CD4-positive, alpha-beta T cell treated with Interferon alpha-2 for 1 hour (primary cell): ENCODE results near the gene RPS6KA2.

Source experiments
- DNase-seq, 2 donors: peaks; one replicate each; pipeline ENCODE4 v3.0.0-alpha.2; 2020 to 2022

RPS6KA2 gene

GRCh38 chr6:166627033-166627874, at the start of gene RPS6KA2:
Gene RPS6KA2, minus strand, starts transcription at chr6:166627251. Its CDS starts 232 bp downstream, at chr6:166627019.
- DNase-seq: peak; percentile 100

GRCh38 chr6:166676270-166676860, 49.3 kb upstream of the RPS6KA2 start:
- DNase-seq: no peak

DNA sequence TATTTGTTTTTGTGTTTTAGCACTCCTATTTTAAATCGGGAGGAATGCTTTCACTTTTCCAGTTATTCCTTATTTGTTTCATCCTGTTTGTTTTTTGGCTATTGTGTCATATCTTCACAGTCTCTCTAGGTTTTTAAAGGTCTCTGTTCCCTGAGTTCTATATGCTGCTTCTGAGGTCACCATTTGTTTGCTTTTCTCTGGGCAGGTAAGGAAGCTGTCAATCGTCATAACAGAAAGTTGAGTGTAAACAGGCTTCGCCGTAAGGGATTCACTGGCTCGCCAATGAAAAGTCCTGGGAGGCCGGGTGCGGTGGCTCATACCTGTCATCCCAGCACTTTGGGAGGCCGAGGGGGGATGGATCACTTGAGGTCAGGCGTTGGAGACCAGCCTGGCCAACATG, 48.7 kb upstream of the RPS6KA2 start:
- no peak for DNase-seq

DNA sequence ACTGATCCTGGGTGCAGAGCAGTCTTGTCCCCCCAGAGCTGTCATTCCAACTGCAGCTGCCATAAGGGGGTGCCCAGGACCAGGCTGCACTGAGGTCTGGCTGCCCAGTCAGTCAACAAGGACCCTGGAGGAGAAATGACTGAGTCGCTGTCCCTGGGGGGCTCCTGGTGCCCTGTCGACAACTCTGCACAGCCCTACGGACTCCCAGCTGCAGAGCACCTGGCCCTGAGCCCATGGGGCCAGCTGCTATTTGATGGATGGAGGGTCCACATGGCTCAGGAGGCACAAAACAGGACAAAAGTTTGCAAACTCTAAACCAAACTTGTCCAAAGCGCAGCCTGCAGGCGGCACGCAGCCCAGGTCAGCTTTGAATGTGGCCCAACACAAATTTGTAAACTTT, 46.3 kb upstream of the RPS6KA2 start:
- DNase-seq: no peak

GRCh38 chr6:166672624-166673206, 45.7 kb upstream of the RPS6KA2 start:
- DNase-seq: no peak

- no peak for DNase-seq
Observed at GRCh38 chr6:166672146-166672545, 45.1 kb upstream of the RPS6KA2 start.

DNA sequence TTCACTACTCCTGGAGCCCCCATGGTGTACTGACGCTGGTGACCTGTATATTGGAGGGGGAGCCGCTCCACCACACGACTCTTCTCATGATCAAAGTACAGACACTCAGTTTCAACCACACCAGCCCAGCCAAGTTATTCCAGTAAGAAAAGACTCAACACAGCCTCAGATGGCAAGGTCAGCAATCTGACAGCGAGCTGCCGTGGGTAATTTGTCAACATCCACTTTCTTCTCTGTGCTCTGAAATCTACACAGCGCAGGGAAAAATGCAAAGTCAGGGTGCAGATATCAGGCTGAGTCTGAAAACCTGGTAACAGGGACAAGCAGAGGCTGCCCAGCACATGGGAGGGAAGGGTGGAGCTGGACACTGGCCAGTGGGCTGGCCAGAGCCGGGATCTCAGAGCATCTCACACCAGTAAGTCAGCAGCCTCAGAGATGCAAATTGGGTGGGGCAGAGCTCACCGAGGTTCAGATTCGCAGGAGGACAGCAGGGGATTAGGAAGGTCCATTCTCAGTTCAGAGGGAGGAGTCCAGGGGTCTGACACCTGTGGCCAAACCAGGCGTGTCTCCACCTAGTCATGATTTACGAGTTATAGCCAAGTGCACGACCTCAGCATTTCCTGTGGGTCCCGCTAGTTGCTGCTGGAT, 44.5 kb upstream of the RPS6KA2 start:
- no peak for DNase-seq

GRCh38 chr6:166670894-166671293, 43.8 kb upstream of the RPS6KA2 start:
- no peak for DNase-seq

DNA sequence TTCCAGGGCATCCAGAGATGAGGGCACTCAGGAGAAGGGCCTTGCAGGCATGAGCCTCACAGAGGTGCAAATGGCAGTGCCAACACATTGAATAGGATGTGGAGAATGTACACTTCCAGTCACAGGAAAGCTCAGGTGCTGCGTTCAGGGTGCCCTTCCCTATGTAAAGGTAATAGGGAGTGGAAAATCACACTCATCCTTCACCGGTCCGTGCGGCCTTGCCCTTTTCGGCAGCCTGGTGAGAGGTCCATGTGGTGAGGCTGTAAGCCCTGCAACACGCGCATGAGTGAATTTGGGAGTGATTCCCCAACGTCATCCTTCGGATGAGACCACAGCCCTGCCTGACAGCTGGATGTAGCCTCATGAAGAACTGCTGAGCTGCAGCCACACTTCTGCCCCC, 43.0 kb upstream of the RPS6KA2 start:
- no peak for DNase-seq

GRCh38 chr6:166667796-166668610, 41.0 kb upstream of the RPS6KA2 start:
- DNase-seq: no peak

- DNase-seq: no peak
Observed at GRCh38 chr6:166664135-166664534, 37.1 kb upstream of the RPS6KA2 start.

DNA sequence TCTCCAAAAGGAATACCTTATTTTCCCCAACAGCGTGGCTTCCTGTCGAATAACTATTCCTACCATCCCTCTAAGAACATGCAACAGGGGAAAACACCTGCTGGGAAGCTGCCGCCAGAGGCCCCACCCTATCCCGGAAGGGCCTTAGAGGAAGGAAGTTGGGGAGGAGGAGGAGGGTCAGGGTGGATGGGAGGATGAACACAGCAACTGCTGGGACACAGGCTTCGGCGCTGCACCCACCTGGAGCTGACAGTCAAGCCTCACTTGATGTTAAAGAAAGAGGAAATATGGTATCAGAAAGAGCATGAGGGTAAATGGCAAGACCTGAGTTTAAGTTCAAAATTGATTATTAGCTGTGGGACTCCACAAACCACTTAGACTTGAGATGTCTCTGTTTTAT, 36.5 kb upstream of the RPS6KA2 start:
- no peak for DNase-seq

- no peak for DNase-seq
Observed at GRCh38 chr6:166662690-166663089, 35.6 kb upstream of the RPS6KA2 start.

- DNase-seq: no peak
Observed at GRCh38 chr6:166661327-166662085, 34.5 kb upstream of the RPS6KA2 start.

GRCh38 chr6:166660157-166660688, 33.2 kb upstream of the RPS6KA2 start:
- DNase-seq: no peak

- no peak for DNase-seq
Observed at GRCh38 chr6:166659581-166659980, 32.5 kb upstream of the RPS6KA2 start.

GRCh38 chr6:166658792-166659150, 31.7 kb upstream of the RPS6KA2 start:
- no peak for DNase-seq

- no peak for DNase-seq
Observed at GRCh38 chr6:166658115-166658791, 31.2 kb upstream of the RPS6KA2 start.

DNA sequence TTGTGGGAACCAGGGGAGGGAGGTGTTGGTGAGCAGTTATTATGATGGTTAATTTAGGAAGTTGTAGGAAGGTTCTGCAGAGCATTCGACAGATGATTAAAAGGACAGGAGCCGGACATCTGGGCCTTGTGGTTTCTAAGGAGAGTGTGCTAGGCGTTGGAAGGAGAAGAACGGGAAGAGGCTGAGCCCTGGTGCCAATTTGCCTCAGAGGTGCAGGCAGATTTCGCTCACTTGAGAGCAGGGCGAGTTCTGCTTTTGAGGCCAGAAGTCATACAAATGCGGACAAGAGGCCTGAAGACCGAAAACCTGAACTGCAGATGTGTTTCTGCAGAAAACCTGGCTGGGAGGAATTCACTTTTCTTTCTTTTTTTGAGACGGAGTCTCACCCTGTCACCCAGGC, 30.5 kb upstream of the RPS6KA2 start:
- no peak for DNase-seq

DNA sequence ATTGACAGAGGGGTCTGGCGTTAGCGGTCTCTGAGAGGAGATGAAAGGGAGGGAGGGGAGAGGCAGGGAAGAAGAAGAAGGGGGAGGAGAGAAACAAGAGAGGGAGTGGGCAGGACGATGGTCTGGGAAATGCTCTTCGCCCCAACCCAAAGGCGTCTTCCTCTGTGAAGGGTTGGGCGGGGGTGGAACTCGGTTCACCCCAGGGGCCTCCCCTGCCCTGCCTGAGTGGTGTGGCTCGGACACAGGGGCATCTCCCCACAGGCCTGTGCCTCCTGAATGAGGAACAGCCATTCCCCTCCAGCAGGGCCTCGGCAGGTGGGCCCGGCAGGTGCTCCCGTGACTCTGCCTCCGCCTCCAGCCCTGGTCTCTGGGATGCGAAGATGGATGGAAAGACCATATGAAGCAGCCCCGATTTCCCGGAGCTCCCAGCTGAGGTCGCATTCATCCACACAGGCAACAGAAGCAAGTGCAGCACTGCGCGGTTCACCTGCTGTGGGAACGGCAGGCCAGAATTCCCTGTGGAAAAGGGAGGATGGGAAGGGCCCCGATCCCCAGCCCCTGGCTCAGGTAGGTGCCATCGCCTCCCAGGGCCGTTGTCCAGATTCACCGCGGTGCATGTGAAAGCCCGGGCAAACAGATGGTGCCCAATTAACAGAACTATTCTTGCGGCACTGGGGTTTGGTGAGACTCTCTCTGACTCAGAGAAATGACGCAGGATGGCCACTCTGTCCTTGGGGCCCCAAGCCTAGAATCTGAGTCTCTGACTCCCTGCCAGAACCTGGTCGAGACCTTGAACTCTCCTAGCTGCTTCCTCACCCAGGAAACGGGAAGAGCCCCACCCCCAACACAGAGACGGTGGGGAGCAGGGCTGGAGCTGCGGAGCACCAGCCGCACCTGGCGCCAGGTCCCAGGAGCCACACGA, 29.4 kb upstream of the RPS6KA2 start:
- DNase-seq: no peak
